Subcutaneous abdominal adipose tissue (tissue), 5 donors: Measurements from ENCODE around the gene TSPAN2.

Experiments used
- H3K27ac ChIP-seq: one replicate; pipeline ENCODE4 v1.7.0; 2013; ENCODE audit warnings: low read depth, mild to moderate bottlenecking, inconsistent platforms, low read length, moderate library complexity
- H3K27me3 ChIP-seq, 5 donors: one replicate each; pipeline ENCODE4 v1.7.0; 2013; ENCODE audit warnings: low read length in 5 of 5, inconsistent platforms in 1 of 5; ENCODE audit not compliant: control insufficient read depth in 5 of 5, insufficient read depth in 4 of 5
- H3K36me3 ChIP-seq, 5 donors: one replicate each; pipeline ENCODE4 v1.7.0; 2013; ENCODE audit warnings: low read length in 5 of 5; ENCODE audit not compliant: control insufficient read depth in 5 of 5, insufficient read depth in 5 of 5
- H3K4me1 ChIP-seq, 5 donors: one replicate each; pipeline ENCODE4 v1.7.0; 2013; ENCODE audit warnings: low read length in 5 of 5, mild to moderate bottlenecking in 3 of 5, moderate library complexity in 1 of 5; ENCODE audit not compliant: control insufficient read depth in 5 of 5, insufficient read depth in 5 of 5
- H3K4me3 ChIP-seq, 5 donors: one replicate each; pipeline ENCODE4 v1.7.0; 2013; ENCODE audit warnings: low read length in 5 of 5, low read depth in 1 of 5
- H3K9ac ChIP-seq, 5 donors: one replicate each; pipeline ENCODE4 v1.7.0; 2013; ENCODE audit warnings: low read length in 5 of 5, mild to moderate bottlenecking in 4 of 5, moderate library complexity in 3 of 5
- H3K9me3 ChIP-seq, 5 donors: one replicate each; pipeline ENCODE4 v1.7.0; 2013; ENCODE audit warnings: low read length in 5 of 5; ENCODE audit not compliant: control insufficient read depth in 5 of 5
- donor health status: healthy.
- donor health status: healthy.
- donor health status: healthy.
- donor health status: healthy.
- donor health status: healthy.

TSPAN2 gene

DNA sequence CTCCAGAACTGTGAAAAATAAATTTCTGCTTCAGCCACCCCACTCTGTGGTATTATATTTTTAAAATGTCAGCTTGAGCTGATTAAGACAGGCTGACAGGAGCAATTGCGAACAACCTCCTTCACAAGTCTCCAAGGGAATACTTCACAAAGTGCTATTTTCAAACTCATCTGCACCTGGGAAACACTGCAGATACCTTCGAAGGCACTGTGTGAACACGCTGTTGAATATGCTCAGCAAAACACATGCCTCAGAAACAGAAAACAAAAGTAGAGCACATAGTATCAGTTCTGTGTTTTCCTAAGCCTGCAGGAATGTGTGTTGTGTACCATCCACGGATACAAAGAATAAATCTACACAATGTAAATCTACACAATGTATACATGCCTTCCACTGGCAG, 10.6 kb downstream of the TSPAN2 start:
- Histone ChIP-seq H3K36me3 (no peaks in the 10 kb centered on the region), H3K4me3 (no peak overlapping the region), H3K27ac (no peak overlapping the region), H3K9ac (no peak overlapping the region), H3K27me3 (peaks cover 0 to 4% (median 2%) of the 10 kb centered on the region in 5 donors), H3K4me1 (peaks cover 0 to 8% (median 0%) of the 10 kb centered on the region in 5 donors), H3K9me3 (no peaks in the 10 kb centered on the region)

DNA sequence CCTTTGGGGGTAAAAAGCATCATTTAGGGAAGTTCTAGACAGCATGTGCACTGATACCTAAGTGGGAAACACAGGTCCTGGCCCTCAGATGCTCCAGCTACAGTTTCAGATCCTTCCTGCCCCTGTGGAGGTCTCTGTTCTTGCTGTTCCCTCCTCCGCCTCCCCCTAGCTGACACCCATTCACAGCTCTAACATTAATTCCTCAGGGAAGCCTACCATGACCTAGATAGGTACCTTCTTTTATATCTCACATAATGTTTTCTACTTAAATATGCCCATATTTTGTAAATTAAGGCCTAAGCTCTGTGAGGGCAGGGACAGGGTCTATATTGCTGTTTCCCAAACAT, 11.3 kb downstream of the TSPAN2 start:
- Histone ChIP-seq H3K27me3 (peaks cover 0 to 4% (median 2%) of the 10 kb centered on the region in 5 donors), H3K9ac (no peak overlapping the region), H3K4me3 (no peak overlapping the region), H3K4me1 (peaks cover 0 to 5% (median 0%) of the 10 kb centered on the region in 5 donors), H3K36me3 (no peaks in the 10 kb centered on the region), H3K27ac (no peak overlapping the region), H3K9me3 (no peaks in the 10 kb centered on the region)

DNA sequence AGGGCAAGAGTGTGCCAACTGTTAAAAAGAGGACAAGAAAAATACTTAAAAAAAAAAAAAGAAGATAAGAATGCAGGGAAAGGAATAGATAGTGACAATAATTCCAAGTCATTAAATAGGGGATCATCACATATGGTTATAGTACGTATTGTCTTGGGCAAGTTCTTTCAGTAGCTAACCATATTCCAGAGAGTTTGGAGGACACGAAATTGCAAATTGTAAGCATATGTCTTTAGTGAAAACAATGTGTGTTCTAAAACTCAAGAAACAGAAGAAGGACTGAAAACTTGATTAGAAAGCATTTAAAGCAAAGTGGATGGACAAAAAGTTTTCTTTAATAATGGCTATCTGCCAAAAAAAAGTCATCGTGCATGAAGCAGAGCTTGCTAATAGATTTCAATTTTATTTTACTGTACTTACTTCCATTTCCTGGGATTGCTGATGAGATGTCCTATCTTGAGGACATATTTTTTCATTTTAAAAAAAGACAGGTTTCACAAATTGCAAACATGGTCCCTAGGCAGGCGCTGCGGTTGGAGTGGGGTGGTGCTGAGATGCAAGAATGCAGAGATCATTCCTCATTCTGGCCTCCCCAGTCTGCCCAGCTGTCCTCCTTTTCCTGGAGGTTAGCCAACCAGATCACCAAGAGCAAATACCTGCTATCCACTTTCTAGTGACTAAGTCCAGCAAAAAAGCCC, 11.9 kb downstream of the TSPAN2 start:
- no peak overlapping the region for H3K4me3 ChIP-seq
- H3K36me3 ChIP-seq = no peaks in the 10 kb centered on the region
- H3K27ac ChIP-seq = no peak overlapping the region
- H3K4me1 ChIP-seq = peaks cover 0 to 5% (median 0%) of the 10 kb centered on the region in 5 donors
- peaks cover 0 to 4% (median 2%) of the 10 kb centered on the region in 5 donors for H3K27me3 ChIP-seq
- H3K9ac ChIP-seq = no peak overlapping the region
- H3K9me3 ChIP-seq = no peaks in the 10 kb centered on the region

DNA sequence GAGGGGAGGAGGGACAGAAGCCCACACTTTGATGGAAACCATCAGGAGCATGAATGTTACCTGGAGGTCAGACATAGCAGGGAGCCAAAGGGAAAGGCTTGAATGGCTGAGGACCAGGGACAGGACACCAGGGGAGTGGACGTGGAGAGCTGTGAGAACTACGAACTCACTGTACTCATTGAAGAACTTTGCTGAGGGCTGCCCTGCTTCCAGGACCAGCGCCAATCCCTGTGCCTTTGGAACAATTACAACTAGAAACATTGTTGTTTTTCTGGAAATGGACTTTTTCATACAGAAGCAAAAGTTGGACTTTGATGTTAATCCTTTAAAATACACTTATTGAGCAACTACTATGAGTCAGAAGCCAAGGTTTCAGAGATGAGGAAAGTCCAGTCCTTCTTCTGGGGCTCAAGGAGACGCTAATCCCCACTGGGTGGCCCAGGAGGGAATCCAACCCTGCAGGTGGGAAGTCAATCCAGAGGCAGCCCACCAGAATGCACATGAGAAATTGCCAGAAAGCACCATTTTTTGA, 12.9 kb downstream of the TSPAN2 start:
- Histone ChIP-seq H3K4me1 (peaks cover 0 to 5% (median 0%) of the 10 kb centered on the region in 5 donors), H3K27me3 (peaks cover 0 to 4% (median 2%) of the 10 kb centered on the region in 5 donors), H3K4me3 (no peak overlapping the region), H3K27ac (no peak overlapping the region), H3K9me3 (no peaks in the 10 kb centered on the region), H3K36me3 (no peaks in the 10 kb centered on the region), H3K9ac (no peak overlapping the region)

DNA sequence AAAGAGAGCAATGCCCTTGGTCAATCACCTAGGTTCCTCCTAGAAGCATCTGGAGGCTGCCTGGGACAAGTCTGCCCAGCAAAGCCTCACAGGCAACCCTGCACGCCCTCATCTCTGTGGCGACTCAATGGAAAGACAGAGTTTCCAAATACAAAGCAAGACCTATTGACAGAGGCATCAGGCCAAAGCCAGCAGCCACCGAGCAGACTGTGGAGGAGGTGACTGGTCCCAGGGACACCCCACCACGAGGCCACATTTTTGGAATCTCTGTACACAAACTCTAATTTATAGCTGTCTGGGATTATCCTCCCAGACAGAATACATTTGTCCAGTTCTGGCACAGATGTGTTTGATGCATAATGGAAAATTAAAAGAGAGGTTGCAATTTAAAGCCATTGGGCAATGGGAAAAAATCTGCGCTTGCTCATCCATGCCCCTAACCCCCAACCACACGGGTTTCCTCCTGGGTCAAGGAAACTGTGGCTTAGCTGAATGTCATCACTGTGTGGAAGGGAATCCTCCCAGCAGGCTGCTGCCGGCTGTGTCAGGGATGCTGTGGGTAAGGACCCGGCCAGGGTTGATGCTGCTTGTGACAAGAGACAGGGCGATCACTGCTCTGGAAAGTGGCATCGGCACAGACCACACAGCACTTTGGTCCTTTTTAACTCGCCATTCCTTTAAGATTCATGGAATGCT, 14.3 kb downstream of the TSPAN2 start:
- Histone ChIP-seq H3K4me3 (no peak overlapping the region), H3K9me3 (no peaks in the 10 kb centered on the region), H3K9ac (no peak overlapping the region), H3K27me3 (peaks cover 0 to 4% (median 2%) of the 10 kb centered on the region in 5 donors), H3K4me1 (peaks cover 0 to 5% (median 0%) of the 10 kb centered on the region in 5 donors), H3K36me3 (no peaks in the 10 kb centered on the region), H3K27ac (no peak overlapping the region)

DNA sequence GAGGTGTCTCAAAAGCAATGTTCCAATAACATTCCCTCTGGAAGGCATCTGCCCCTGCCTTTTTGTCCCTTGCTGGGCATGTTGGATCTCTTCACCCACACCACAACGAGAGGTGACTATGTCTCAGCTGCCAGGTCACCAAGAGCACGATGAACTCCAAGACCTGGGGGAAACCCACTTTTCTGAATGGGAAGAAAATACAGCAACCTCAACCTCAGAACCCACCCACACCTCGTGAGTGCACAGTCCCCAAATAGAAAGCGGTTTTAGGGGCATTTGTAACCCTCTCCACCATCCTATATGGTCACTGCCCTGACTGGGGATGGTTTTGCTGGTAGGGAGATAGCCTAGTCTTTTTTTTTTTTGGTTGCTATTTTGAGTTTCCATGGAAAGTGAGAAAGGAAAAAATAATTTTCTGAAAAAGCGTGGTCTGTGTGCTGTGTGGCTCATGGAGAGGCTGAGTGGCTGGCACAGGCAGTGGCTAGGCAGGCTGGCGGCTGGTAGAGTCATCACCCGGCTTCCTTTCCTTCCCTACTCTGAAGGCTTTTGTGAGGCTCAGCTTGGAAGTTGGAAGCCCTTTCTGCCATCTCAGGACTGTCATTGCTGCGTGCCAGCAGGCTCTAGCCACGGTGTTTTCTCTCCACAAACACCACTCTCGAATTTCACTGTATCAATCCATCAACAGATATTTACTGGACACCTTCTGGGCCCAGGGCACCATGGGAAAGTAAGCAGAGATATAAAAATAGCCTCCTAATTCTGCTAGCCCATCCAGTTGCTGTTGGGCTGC, 15.8 kb downstream of the TSPAN2 start:
- Histone ChIP-seq H3K9me3 (no peaks in the 10 kb centered on the region), H3K36me3 (no peaks in the 10 kb centered on the region), H3K27ac (no peak overlapping the region), H3K27me3 (peaks cover 0 to 4% (median 2%) of the 10 kb centered on the region in 5 donors), H3K4me1 (peaks cover 0 to 5% (median 0%) of the 10 kb centered on the region in 5 donors), H3K9ac (no peak overlapping the region), H3K4me3 (no peak overlapping the region)

DNA sequence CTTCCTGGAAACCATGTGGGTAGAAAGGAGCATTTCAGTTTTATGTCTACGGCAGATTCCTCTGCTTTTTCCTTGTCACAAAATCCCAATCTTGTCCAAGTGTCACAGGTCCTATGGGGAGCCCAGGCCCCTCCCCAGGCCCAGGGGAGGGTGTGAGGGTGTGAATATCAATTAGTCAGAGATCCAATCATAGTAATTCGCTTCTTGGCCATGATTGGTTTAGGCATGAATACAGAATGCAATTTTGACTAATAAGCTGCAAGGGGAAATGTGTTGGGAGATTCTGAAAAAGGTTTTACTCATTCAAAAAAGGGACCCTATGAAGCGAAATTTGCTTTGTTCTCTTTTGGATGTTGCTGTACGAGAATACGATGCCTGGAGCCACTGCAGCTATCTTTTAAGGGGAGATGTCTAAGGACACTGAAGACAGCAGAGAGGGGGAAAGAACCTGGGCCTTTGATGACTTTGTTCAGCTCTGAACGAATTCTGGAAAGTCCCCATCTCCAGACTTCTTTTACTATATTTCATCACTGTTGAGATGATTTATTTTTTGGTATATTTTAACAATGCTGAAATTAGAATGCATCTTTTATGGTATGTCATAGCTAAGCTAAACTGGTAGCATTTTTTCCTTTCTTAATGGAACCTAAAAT, 18.2 kb downstream of the TSPAN2 start:
- H3K4me1 ChIP-seq = peaks cover 0 to 16% (median 15%) of the 10 kb centered on the region in 5 donors
- H3K27ac ChIP-seq = no peak overlapping the region
- H3K4me3 ChIP-seq = no peak overlapping the region

DNA sequence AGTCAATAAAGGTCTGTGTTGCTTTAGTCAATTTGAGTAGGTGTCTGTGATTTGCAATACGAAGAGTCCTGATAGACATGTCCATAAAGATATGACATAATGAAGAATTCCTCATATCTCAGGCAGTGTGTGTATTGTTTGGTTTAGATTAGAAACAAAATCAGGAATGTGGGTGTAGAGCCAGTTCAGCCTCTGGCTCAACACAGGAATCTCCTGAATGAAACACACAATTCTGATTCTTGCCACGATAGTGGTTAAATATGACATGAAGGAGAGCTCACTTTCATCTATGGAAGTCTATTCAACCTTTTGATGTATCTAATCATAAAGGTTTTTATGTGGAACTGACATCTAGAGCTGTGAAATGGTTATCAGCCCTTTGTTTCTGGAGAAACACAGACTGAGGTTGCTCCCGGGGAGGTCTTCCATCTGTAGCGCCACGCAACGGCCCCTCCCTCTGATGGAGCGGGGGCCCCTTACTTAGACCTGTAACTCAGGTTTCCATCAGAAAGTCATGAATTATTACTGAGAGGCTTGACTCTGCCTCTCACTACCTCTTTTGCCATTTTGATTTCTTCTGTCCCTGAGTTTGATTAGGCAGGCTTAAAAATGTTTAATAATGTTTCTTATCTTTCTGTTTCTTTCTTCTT, 19.5 kb downstream of the TSPAN2 start:
- no peaks in the 10 kb centered on the region for H3K9me3 ChIP-seq
- no peak overlapping the region for H3K27ac ChIP-seq
- no peak overlapping the region for H3K4me3 ChIP-seq
- H3K36me3 ChIP-seq = no peaks in the 10 kb centered on the region
- peaks cover 0 to 16% (median 15%) of the 10 kb centered on the region in 5 donors for H3K4me1 ChIP-seq
- peaks cover 0 to 2% (median 0%) of the 10 kb centered on the region in 5 donors for H3K27me3 ChIP-seq
- no peak overlapping the region for H3K9ac ChIP-seq

More for the DNA sequence above, 18.2 kb downstream of the TSPAN2 start:
- Histone ChIP-seq H3K27me3 (peaks cover 0 to 4% (median 0%) of the 10 kb centered on the region in 5 donors), H3K36me3 (no peaks in the 10 kb centered on the region), H3K9ac (no peak overlapping the region), H3K9me3 (no peaks in the 10 kb centered on the region)

DNA sequence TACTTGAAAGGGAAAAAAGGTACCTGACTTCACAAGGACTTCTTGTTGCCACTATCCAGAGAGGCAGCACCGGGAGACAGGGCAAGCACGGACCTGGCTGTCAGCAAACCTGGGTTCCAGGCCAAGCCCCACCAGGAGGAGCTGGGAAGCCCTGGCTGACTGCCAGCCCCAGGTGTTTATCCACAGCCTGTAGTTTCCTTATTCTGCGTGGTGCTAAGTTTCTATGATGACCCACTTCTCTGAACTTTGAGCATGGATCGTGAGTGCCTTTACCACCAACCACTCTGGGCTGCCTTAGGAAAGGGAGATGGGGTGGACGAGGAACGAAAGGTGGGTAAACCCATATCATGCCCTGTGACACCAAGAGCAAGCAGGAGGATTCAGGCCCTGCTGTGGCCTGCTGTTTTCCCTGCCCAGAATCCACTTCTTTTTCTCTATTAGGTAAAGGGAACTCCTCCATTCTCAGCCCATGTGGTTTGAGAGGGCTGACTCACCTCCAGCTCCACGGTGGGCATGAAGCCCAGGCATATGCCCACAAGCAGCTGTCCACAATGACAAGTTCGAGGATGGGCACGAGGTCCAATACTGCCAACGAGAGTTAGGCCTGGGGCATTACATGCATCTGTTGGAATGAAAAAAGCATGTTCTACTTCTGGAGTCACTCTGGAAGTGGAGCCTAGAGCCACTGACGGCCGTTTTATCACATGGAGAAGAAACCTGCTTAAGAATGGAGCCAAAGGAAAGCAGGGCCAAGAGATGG, 20.3 kb downstream of the TSPAN2 start:
- Histone ChIP-seq H3K27me3 (no peaks in the 10 kb centered on the region), H3K27ac (no peak overlapping the region), H3K4me3 (no peak overlapping the region), H3K36me3 (no peaks in the 10 kb centered on the region), H3K4me1 (peaks cover 0 to 16% (median 15%) of the 10 kb centered on the region in 5 donors), H3K9ac (no peak overlapping the region), H3K9me3 (no peaks in the 10 kb centered on the region)
